ENCODE data around the gene PSTPIP2. TPM values are rescaled to one million over a fixed set of nuclear protein-coding genes. Genes with fewer than 3 reads are reported as not detected.
"Not testable (repeated sequence)": the region's sequence is repeated elsewhere in the genome, so short reads cannot be mapped to it uniquely, and the experiment has no call there.

PSTPIP2 gene
- total RNA-seq, 1 donor from 2014 or later: 1.6 TPM

DNA sequence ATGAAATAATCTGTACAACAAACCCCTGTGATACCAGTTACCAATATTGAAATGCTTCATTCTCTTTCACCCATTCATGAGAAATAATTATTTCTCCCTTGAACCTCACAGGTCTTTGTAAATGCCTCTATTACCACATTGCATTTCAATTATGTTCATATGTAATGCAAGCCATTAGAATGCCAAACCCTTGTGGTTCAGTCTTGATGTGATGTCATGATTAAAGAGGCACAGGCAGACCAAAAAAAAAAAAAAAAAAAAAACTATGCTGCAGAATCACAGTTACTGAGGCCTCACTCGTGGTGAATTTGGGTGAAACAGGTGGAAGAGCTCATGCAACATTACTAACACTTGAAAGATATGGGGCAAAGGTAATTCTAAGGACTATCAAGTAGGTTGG lies 95.5 kb downstream of the PSTPIP2 start:
- no peaks in the 10 kb centered on the region for H3K36me3 ChIP-seq
- no peaks in the 10 kb centered on the region for H3K9me3 ChIP-seq
- intact Hi-C loops (cut with DNase I): no loop called here
- no peak overlapping the region for H3K27ac ChIP-seq
- H3K27me3 ChIP-seq: no peaks in the 10 kb centered on the region
- TF ChIP-seq CTCF (IDR thresholded peaks at IDR 0.05): no peak
- no peaks in the 10 kb centered on the region for H3K4me1 ChIP-seq
- no peak for DNase-seq (ENCODE audit: low spot score in 2 of 2)
- H3K4me3 ChIP-seq: no peak overlapping the region

- intact Hi-C loops (cut with DNase I): loop anchor here (1.0 kb wide), 1 partner anchor 309 kb away; no protein-coding TSS in a partner anchor
- no peaks in the 10 kb centered on the region for H3K36me3 ChIP-seq
- no peaks in the 10 kb centered on the region for H3K9me3 ChIP-seq
- peak overlapping the region in 1 of 2 donors; percentile 15 for H3K4me3 ChIP-seq
- DNase-seq (ENCODE audit: low spot score in 2 of 2): peak in 1 of 2 donors; percentile 77
- no peaks in the 10 kb centered on the region for H3K4me1 ChIP-seq
- TF ChIP-seq CTCF (IDR thresholded peaks at IDR 0.05): peak; percentile 69 to 77 (median 72)
- H3K27me3 ChIP-seq: no peaks in the 10 kb centered on the region
- H3K27ac ChIP-seq: no peak overlapping the region
Observed at GRCh38 chr18:45974088-45974536, 97.9 kb downstream of the PSTPIP2 start.

GRCh38 chr18:45967007-45967706 lies 104.9 kb downstream of the PSTPIP2 start, which contains the start of gene EPG5:
EPG5 (minus strand) TSS chr18:45967329; CDS start chr18:45967239, 90 bp downstream.
- intact Hi-C loops (cut with DNase I): loop anchor here (5.0 kb wide), 1 partner anchor 105 kb away; the partner anchor contains the start of gene PSTPIP2
- Histone ChIP-seq H3K4me3 (peak within 1 kb of the TSS; percentile 62 to 76), H3K9me3 (no peaks in the 10 kb centered on the region), H3K4me1 (peaks cover 0 to 12% of the 10 kb centered on the region in 2 donors), H3K27ac (peak within 1 kb of the TSS in 1 of 2 donors; percentile 65), H3K27me3 (no peaks in the 10 kb centered on the region), H3K36me3 (peaks cover 0 to 5% of the 10 kb centered on the region in 2 donors)
- peak; percentile 92 to 97 for DNase-seq (ENCODE audit: low spot score in 2 of 2)
- no peak for TF ChIP-seq CTCF (IDR thresholded peaks at IDR 0.05)

GRCh38 chr18:45964913-45965312 lies 107.1 kb downstream of the PSTPIP2 start:
- intact Hi-C loops (cut with DNase I): loop anchor here (5.0 kb wide), 1 partner anchor 107 kb away; the partner anchor contains the start of gene PSTPIP2
- H3K27ac ChIP-seq; H3K27me3 ChIP-seq; DNase-seq (ENCODE audit: low spot score in 2 of 2); H3K9me3 ChIP-seq; H3K4me3 ChIP-seq; H3K36me3 ChIP-seq: not testable (repeated sequence)
- peaks cover 0 to 12% of the 10 kb centered on the region in 2 donors for H3K4me1 ChIP-seq

DNA sequence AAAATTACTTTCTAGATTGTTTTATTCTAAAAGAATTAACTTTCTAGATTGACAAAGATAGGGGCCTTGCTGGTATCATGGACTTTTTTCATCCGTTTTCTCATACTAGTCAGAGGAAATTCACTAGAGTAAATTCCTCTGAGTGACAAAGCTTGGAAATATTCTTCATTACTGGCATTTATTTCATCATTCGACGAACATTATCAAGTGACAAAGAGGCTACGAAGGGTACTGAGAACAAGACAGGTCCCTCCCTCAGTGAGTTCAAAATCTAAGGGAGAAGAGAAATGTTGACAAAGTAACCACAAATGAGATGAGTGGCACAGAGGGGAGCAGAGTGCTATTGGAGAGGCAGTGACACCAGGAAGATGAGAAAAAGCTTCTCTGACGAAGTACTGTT lies 109.2 kb downstream of the PSTPIP2 start:
- Histone ChIP-seq H3K36me3 (peaks cover 0 to 5% of the 10 kb centered on the region in 2 donors), H3K27me3 (no peaks in the 10 kb centered on the region), H3K4me3 (no peak overlapping the region), H3K4me1 (peaks cover 0 to 12% of the 10 kb centered on the region in 2 donors), H3K9me3 (no peaks in the 10 kb centered on the region), H3K27ac (no peak overlapping the region)
- TF ChIP-seq CTCF (IDR thresholded peaks at IDR 0.05): no peak
- no peak for DNase-seq (ENCODE audit: low spot score in 2 of 2)
- intact Hi-C loops (cut with DNase I): no loop called here

DNA sequence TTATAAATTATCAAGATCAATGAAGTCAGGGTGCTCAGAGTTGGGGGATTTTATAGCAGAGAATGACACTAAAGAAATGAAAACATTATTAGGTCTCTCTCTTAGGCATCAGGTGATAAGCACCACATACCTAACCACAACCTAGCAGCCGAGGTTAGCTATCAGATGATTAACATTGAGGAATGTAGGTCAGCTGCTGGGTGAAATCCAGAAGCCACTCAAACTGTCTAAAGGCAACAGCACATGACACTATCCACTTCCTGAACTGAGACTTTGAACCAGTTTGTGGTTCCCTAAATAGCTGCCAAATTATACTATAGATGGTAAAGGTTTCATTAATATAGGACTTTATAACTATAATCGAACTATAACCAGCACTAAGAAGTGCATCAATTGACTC lies 109.6 kb downstream of the PSTPIP2 start:
- no peak for DNase-seq (ENCODE audit: low spot score in 2 of 2)

GRCh38 chr18:45959484-45959883 lies 112.6 kb downstream of the PSTPIP2 start:
- H3K27me3 ChIP-seq; H3K4me3 ChIP-seq; intact Hi-C loops (cut with DNase I); DNase-seq (ENCODE audit: low spot score in 2 of 2); H3K9me3 ChIP-seq; H3K4me1 ChIP-seq; H3K27ac ChIP-seq: not testable (repeated sequence)
- H3K36me3 ChIP-seq: peaks cover 5 to 21% of the 10 kb centered on the region in 2 donors

More for the DNA sequence above, 109.6 kb downstream of the PSTPIP2 start:
- H3K4me1 ChIP-seq: peaks cover 0 to 12% of the 10 kb centered on the region in 2 donors
- intact Hi-C loops (cut with DNase I): no loop called here
- H3K27me3 ChIP-seq: no peaks in the 10 kb centered on the region
- no peak overlapping the region for H3K4me3 ChIP-seq
- peaks cover 0 to 5% of the 10 kb centered on the region in 2 donors for H3K36me3 ChIP-seq
- H3K27ac ChIP-seq: no peak overlapping the region
- no peaks in the 10 kb centered on the region for H3K9me3 ChIP-seq
- no peak for TF ChIP-seq CTCF (IDR thresholded peaks at IDR 0.05)

Data from ascending aorta (tissue), 2 donors.